Measurements from ENCODE around the gene ALDH3A2.

DNA sequence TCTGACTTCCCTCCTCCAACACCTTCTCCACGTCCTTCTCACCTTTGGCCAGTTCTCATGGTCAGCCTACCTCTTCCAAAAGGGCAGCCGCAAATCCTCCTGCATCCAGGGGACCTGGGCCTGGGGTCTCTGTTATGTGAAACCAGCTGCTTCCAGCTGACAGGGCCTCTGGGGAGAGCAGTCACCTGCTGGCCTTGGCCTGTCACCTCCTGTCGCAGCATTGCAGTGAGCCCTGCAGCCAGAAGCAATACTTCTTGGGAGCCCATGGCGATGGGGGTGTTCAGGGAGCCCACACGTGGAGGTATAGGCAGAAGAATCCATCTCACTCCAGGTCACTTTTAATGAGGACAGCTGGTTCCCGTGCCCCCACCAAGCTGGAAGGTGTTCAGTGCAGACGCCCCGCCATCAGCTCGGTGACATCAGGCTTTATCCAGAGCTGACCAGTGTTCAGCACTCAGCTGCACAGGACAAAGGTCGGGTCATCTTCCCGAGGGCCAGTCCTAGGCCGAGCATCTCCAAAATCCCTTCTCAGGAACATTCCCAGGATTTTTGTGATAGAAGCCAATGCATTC lies 69.6 kb downstream of the ALDH3A2 start:
- TF ChIP-seq, protein P1, sequence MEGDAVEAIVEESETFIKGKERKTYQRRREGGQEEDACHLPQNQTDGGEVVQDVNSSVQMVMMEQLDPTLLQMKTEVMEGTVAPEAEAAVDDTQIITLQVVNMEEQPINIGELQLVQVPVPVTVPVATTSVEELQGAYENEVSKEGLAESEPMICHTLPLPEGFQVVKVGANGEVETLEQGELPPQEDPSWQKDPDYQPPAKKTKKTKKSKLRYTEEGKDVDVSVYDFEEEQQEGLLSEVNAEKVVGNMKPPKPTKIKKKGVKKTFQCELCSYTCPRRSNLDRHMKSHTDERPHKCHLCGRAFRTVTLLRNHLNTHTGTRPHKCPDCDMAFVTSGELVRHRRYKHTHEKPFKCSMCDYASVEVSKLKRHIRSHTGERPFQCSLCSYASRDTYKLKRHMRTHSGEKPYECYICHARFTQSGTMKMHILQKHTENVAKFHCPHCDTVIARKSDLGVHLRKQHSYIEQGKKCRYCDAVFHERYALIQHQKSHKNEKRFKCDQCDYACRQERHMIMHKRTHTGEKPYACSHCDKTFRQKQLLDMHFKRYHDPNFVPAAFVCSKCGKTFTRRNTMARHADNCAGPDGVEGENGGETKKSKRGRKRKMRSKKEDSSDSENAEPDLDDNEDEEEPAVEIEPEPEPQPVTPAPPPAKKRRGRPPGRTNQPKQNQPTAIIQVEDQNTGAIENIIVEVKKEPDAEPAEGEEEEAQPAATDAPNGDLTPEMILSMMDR (conservative IDR thresholded peaks at IDR 0.05; ENCODE audit: low read depth, low read length), result no peak
- TF ChIP-seq EZH2 (IDR thresholded peaks at IDR 0.05; ENCODE audit: borderline replicate concordance, low read depth, low read length, poor library complexity, severe bottlenecking), result no peak
